HG03103 (cell line): ENCODE measurements around the gene ADIPOQ.
"Not testable (repeated sequence)": the region's sequence is repeated elsewhere in the genome, so short reads cannot be mapped to it uniquely, and the experiment has no call there.

Experiments
- ATAC-seq: cut with Tn5 transposase; IDR thresholded peaks from one replicate; pipeline ENCODE4 v1.9.1; 2021; ENCODE audit warnings: low read depth; ENCODE audit not compliant: unreplicated experiment

The ADIPOQ gene

GRCh38 chr3:186869253-186870100 lies 27.0 kb downstream of the ADIPOQ start:
- ATAC-seq = no peak

- ATAC-seq = no peak
Measured at GRCh38 chr3:186870421-186871201, 28.1 kb downstream of the ADIPOQ start.

GRCh38 chr3:186871403-186871924 lies 29.0 kb downstream of the ADIPOQ start:
- no peak for ATAC-seq

- not testable (repeated sequence) for ATAC-seq
Measured at GRCh38 chr3:186873796-186874195, 31.3 kb downstream of the ADIPOQ start.

- ATAC-seq = not testable (repeated sequence)
Measured at GRCh38 chr3:186874216-186874615, 31.7 kb downstream of the ADIPOQ start.

GRCh38 chr3:186874841-186875240 lies 32.3 kb downstream of the ADIPOQ start:
- not testable (repeated sequence) for ATAC-seq

- no peak for ATAC-seq
Measured at GRCh38 chr3:186875708-186876107, 33.2 kb downstream of the ADIPOQ start.

- no peak for ATAC-seq
Measured at GRCh38 chr3:186879781-186880180, 37.3 kb downstream of the ADIPOQ start.

- ATAC-seq = no peak
Measured at GRCh38 chr3:186880406-186880805, 37.9 kb downstream of the ADIPOQ start.

GRCh38 chr3:186882150-186882524 lies 39.6 kb downstream of the ADIPOQ start:
- ATAC-seq = no peak

GRCh38 chr3:186882881-186883685 lies 40.6 kb downstream of the ADIPOQ start:
- ATAC-seq = no peak

- ATAC-seq = no peak
Measured at GRCh38 chr3:186883686-186884058, 41.2 kb downstream of the ADIPOQ start.

GRCh38 chr3:186884868-186885267 lies 42.4 kb downstream of the ADIPOQ start:
- not testable (repeated sequence) for ATAC-seq

GRCh38 chr3:186886202-186886981 lies 43.9 kb downstream of the ADIPOQ start:
- no peak for ATAC-seq

- ATAC-seq = not testable (repeated sequence)
Measured at GRCh38 chr3:186887507-186887938, 45.0 kb downstream of the ADIPOQ start.

GRCh38 chr3:186888569-186888968 lies 46.1 kb downstream of the ADIPOQ start:
- no peak for ATAC-seq

GRCh38 chr3:186889698-186890097 lies 47.2 kb downstream of the ADIPOQ start:
- ATAC-seq = not testable (repeated sequence)

GRCh38 chr3:186890911-186891310 lies 48.4 kb downstream of the ADIPOQ start:
- ATAC-seq = no peak

GRCh38 chr3:186893071-186893470 lies 50.6 kb downstream of the ADIPOQ start:
- not testable (repeated sequence) for ATAC-seq

GRCh38 chr3:186895406-186895805 lies 52.9 kb downstream of the ADIPOQ start:
- ATAC-seq = no peak
